Stimulated activated CD4-positive, alpha-beta T cell treated with anti-CD3 and anti-CD28 coated beads, TNF-alpha, amount 100 ng/mL, for 48 hours (primary cell): Measurements from ENCODE around the gene PHF13.
"Not testable (repeated sequence)": the region's sequence is repeated elsewhere in the genome, so short reads cannot be mapped to it uniquely, and the experiment has no call there.

ENCODE experiments used
- DNase-seq, 3 donors: peaks; one replicate each; pipeline ENCODE4 v3.0.0-alpha.2; 2020; ENCODE audit warnings: low read depth in 3 of 3

The PHF13 gene

GRCh38 chr1:6660415-6661049, 47.0 kb downstream of the PHF13 start:
- DNase-seq = no peak

GRCh38 chr1:6662468-6662867, 48.9 kb downstream of the PHF13 start:
- not testable (repeated sequence) for DNase-seq

- no peak for DNase-seq
These were observed 53.2 kb downstream of the PHF13 start for GRCh38 chr1:6666696-6667095.

- DNase-seq = no peak
These were observed 53.6 kb downstream of the PHF13 start for GRCh38 chr1:6667139-6667538.

GRCh38 chr1:6668503-6668902, 55.0 kb downstream of the PHF13 start:
- DNase-seq = no peak

- DNase-seq = no peak
These were observed 59.0 kb downstream of the PHF13 start for GRCh38 chr1:6672558-6672957.
